H1 (cell line): ENCODE data around the gene TMEM108. TPM values are rescaled to one million over a fixed set of nuclear protein-coding genes. Genes with fewer than 3 reads are reported as not detected.

Experiments used
- CBX5 ChIP-seq: fragments of 300-800, 300-1000 bp; sonication (generic); IDR thresholded peaks from 2 replicates; pipeline ENCODE4 v1.7.1; 2016; ENCODE audit warnings: antibody characterized with exemption, low read length, low read depth
- FOSL1 ChIP-seq: IDR thresholded peaks from 2 replicates; pipeline ENCODE4 v1.6.1; 2011; ENCODE audit warnings: mild to moderate bottlenecking, low read depth, low read length, moderate library complexity; ENCODE audit not compliant: insufficient read depth
- KDM1A ChIP-seq: fragments of 200-600, 300-600 bp; sonication (generic); IDR thresholded peaks from 2 replicates; pipeline ENCODE4 v1.7.1; 2016; ENCODE audit warnings: mild to moderate bottlenecking, low read length, borderline replicate concordance
- PHF8 ChIP-seq: fragments of 200-600 bp; sonication (generic); conservative IDR thresholded peaks from 2 replicates; pipeline ENCODE4 v1.7.1; 2012; ENCODE audit warnings: low read depth, mild to moderate bottlenecking, inconsistent platforms, low read length, moderate library complexity
- POLR2AphosphoS5 ChIP-seq: IDR thresholded peaks from 2 replicates; pipeline ENCODE4 v1.6.1; 2011; ENCODE audit warnings: low read depth, low read length
- SAP30 ChIP-seq: fragments of 300-600 bp; sonication (generic); IDR thresholded peaks from 2 replicates; pipeline ENCODE4 v1.7.1; 2012; ENCODE audit warnings: low read length, moderate library complexity, mild to moderate bottlenecking, inconsistent platforms; ENCODE audit not compliant: insufficient read depth, insufficient replicate concordance
- polyA plus RNA-seq, 7 experiments: library from polyadenylated mRNA; depleted of rRNA in 3 of 7; stranded (reverse) in 5 of 7; unstranded in 2 of 7; fragments of >200 nt in 5 of 7; fragments of 200-250 nt in 2 of 7; gene quantifications; 1 replicate in 5 of 7; 2 replicates in 1 of 7; 4 replicates in 1 of 7; pipeline versions ENCODE4 v1.2.1 to v1.2.3, GENCODE V29; 2011 to 2013; ENCODE audit warnings: missing spikeins in 2 of 7, mixed read lengths in 2 of 7
- total RNA-seq: library from RNA; stranded (reverse); fragmentation: NEBNext Ultra II Directional; extraction: Animal tissue kit (Norgen Biotek cat#: 25700); gene quantifications from 2 replicates; pipeline ENCODE4 v1.2.1, GENCODE V29; 2021

The TMEM108 gene
- total and polyA plus RNA-seq, 2 of the 8 experiments (the other 6 are each of a cell fraction or from before 2014, with no cell fraction given): 14.3 to 16.2 TPM

- TF ChIP-seq PHF8 (no peak), POLR2AphosphoS5 (no peak), FOSL1 (no peak), CBX5 (no peak), SAP30 (no peak), KDM1A (no peak)
Measured at GRCh38 chr3:133049491-133049890, 11.3 kb downstream of the TMEM108 start (continued).
